Right lobe of liver (tissue), 4 donors: ENCODE data around the gene OST4.

Experiments used
- CTCF ChIP-seq, 4 donors: fragments of 200-600 bp in 3 of 4; fragments of 450-650 bp in 1 of 4; IDR thresholded peaks; one replicate each; pipeline versions ENCODE4 v1.5.1 to v1.8.0; 2016 to 2022; ENCODE audit warnings: antibody characterized with exemption in 4 of 4, mild to moderate bottlenecking in 2 of 4
- POLR2A ChIP-seq: fragments of 450-650 bp; IDR thresholded peaks from one replicate; pipeline ENCODE4 v1.6.1; 2017; ENCODE audit warnings: antibody characterized with exemption, mild to moderate bottlenecking
- donor health status: DM: no; HTN: no; CAD: no.
- donor health status: DM: no; HTN: no; CAD: no.
- donor health status: DM: no; HTN: yes; CAD: no.

- TF ChIP-seq CTCF (IDR thresholded peaks at IDR 0.05) (peak; percentile 87 to 98 (median 93)), POLR2A (peak; percentile 58)
These were observed 14.8 kb upstream of the OST4 start for GRCh38 chr2:27086090-27086723.
